ENCODE data around the gene RABGAP1.

RABGAP1 gene

GRCh38 chr9:123150708-123151503 lies 210.1 kb downstream of the RABGAP1 start:
- no peak for TF ChIP-seq CTCF (IDR thresholded peaks at IDR 0.05; ENCODE audit: extremely low read depth, insufficient read depth, missing control alignments)
- in situ Hi-C loops (cut with MboI; ENCODE audit: low pct_unique_long_range_greater_than_20kb, low sequenced_read_pairs, unreplicated experiment) = no loop called here
- DNase-seq (ENCODE audit: low spot score) = no peak

Data from GM13977 (cell line).